AG04449 (cell line): Measurements from ENCODE around the gene STK4.

ENCODE experiments used
- CTCF ChIA-PET: fragments of 350-600 bp; formaldehyde crosslinking; extraction: SDS; loops from one replicate; lab custom pipeline; 2021; ENCODE audit warnings: antibody characterized with exemption; lab: Yijun Ruan, JAX
- POLR2A ChIA-PET: fragments of 400-600, 350-600 bp; formaldehyde crosslinking; extraction: SDS; loops from one replicate; lab custom pipeline; 2020; ENCODE audit warnings: antibody characterized with exemption, inconsistent platforms; lab: Yijun Ruan, JAX
- DNase-seq: peaks from one replicate; pipeline ENCODE4 v3.0.0-alpha.2; 2010; ENCODE audit warnings: low read depth, low spot score
- H3K4me3 ChIP-seq: 2 replicates; pipeline ENCODE4 v1.5.1; 2011; ENCODE audit warnings: low read depth, mild to moderate bottlenecking, control low read depth, low read length
- TF ChIP-seq, protein P1 (sequence below): IDR thresholded peaks from one replicate; pipeline ENCODE4 v1.5.1; 2011; ENCODE audit warnings: mild to moderate bottlenecking, moderate library complexity, low read length, control low read depth, inconsistent platforms; ENCODE audit not compliant: insufficient read depth; ENCODE audit errors: missing control alignments

STK4 gene

GRCh38 chr20:45066372-45066771, 100.1 kb downstream of the STK4 start:
- TF ChIP-seq, protein P1, sequence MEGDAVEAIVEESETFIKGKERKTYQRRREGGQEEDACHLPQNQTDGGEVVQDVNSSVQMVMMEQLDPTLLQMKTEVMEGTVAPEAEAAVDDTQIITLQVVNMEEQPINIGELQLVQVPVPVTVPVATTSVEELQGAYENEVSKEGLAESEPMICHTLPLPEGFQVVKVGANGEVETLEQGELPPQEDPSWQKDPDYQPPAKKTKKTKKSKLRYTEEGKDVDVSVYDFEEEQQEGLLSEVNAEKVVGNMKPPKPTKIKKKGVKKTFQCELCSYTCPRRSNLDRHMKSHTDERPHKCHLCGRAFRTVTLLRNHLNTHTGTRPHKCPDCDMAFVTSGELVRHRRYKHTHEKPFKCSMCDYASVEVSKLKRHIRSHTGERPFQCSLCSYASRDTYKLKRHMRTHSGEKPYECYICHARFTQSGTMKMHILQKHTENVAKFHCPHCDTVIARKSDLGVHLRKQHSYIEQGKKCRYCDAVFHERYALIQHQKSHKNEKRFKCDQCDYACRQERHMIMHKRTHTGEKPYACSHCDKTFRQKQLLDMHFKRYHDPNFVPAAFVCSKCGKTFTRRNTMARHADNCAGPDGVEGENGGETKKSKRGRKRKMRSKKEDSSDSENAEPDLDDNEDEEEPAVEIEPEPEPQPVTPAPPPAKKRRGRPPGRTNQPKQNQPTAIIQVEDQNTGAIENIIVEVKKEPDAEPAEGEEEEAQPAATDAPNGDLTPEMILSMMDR, result no peak
- no peak for DNase-seq
- POLR2A ChIA-PET, result no interaction called here
- CTCF ChIA-PET, result interaction anchor here (1.2 to 6.0 kb wide), 6 partner anchors 12 to 47 kb away, joined by 3 to 52 read pairs (median 8); no protein-coding TSS in a partner anchor
- no peak overlapping the region for H3K4me3 ChIP-seq

GRCh38 chr20:45067087-45067486, 100.8 kb downstream of the STK4 start:
- POLR2A ChIA-PET, result no interaction called here
- TF ChIP-seq, protein P1, result no peak
- H3K4me3 ChIP-seq, result no peak overlapping the region
- DNase-seq, result no peak
- CTCF ChIA-PET, result interaction anchor here (0.9 to 6.0 kb wide), 11 partner anchors 10 to 226 kb away, joined by 3 to 52 read pairs (median 4); no protein-coding TSS in a partner anchor

- no peak overlapping the region for H3K4me3 ChIP-seq
- POLR2A ChIA-PET, result no interaction called here
- no peak for DNase-seq
- TF ChIP-seq, protein P1, result no peak
- CTCF ChIA-PET, result interaction anchor here (0.9 to 6.0 kb wide), 11 partner anchors 10 to 226 kb away, joined by 3 to 52 read pairs (median 4); no protein-coding TSS in a partner anchor
Measured at GRCh38 chr20:45067558-45067957, 101.2 kb downstream of the STK4 start.

DNA sequence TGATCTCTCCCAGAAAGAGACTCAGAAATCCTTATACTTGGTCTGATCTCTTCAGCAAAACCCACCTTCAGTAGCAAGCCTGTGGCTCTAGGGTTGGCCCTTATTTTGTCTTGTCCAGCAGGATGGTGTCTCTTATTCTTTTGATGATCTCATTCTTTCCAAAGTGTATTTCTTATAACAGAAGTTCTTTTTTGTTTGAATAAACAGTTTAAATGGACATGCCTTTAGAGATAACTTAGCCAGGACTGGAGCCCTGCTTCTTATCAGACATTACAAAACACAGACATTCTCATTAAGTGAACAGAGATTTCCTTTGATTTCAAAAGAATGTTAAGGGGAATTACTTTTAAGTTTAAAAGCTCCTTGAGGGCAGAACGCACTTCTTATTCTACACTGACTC, 102.9 kb downstream of the STK4 start:
- TF ChIP-seq, protein P1, result no peak
- POLR2A ChIA-PET, result no interaction called here
- no peak for DNase-seq
- CTCF ChIA-PET, result no interaction called here
- no peak overlapping the region for H3K4me3 ChIP-seq

GRCh38 chr20:45070932-45071632, 104.8 kb downstream of the STK4 start:
- ChIA-PET CTCF (interaction anchor here (0.9 to 3.3 kb wide), 9 partner anchors 8 to 220 kb away, joined by 3 to 40 read pairs (median 3); no protein-coding TSS in a partner anchor), POLR2A (no interaction called here)
- TF ChIP-seq, protein P1, result no peak
- H3K4me3 ChIP-seq, result no peak overlapping the region
- DNase-seq, result no peak

GRCh38 chr20:45072066-45072465, 105.8 kb downstream of the STK4 start:
- POLR2A ChIA-PET, result no interaction called here
- CTCF ChIA-PET, result interaction anchor here (0.6 to 3.3 kb wide), 5 partner anchors 24 to 221 kb away, joined by 3 to 40 read pairs (median 11); no protein-coding TSS in a partner anchor
- H3K4me3 ChIP-seq, result no peak overlapping the region
- TF ChIP-seq, protein P1, result no peak
- DNase-seq, result no peak
